Measurements from ENCODE around the gene THG1L. TPM values are rescaled to one million over a fixed set of nuclear protein-coding genes. Genes with fewer than 3 reads are reported as not detected.
"Not testable (repeated sequence)": the region's sequence is repeated elsewhere in the genome, so short reads cannot be mapped to it uniquely, and the experiment has no call there.

The THG1L gene
- total and polyA plus RNA-seq, 5 donors: 5.4 to 11.6 (median 7.0) TPM

GRCh38 chr5:157726607-157727006, 4.6 kb upstream of the THG1L start:
- H3K9me3 ChIP-seq (ENCODE audit: control insufficient read depth, low read length); H3K4me3 ChIP-seq (ENCODE audit: low read length); H3K27me3 ChIP-seq (ENCODE audit: control insufficient read depth, insufficient read depth); DNase-seq; H3K4me1 ChIP-seq (ENCODE audit: control insufficient read depth, insufficient read depth, low read length); intact Hi-C loops (cut with DNase I); ATAC-seq; H3K27ac ChIP-seq (ENCODE audit: low read length): not testable (repeated sequence)
- WGBS: 97% methylated on average over 2 of the region's 2 CpGs

DNA sequence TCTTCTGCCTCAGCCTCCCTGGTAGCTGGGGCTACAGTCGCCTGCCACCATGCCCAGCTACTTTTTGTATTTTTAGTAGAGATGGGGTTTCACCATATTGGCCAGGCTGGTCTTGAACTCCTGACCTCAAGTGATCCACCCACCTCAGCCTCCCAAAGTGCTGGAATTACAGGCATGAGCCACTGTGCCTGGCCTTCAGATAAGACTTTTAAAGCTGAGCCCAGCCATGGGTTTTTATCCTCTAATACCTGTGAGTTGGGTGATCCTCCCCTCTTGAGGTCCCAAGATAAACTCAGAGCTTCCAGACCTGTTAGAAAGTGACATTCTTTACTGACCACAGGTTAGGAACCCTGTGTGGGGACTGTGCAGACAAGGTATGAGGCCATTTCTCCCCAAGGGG, 3.4 kb upstream of the THG1L start:
- H3K27me3 ChIP-seq (ENCODE audit: control insufficient read depth, insufficient read depth); ATAC-seq; H3K4me3 ChIP-seq (ENCODE audit: low read length); DNase-seq; intact Hi-C loops (cut with DNase I); H3K9me3 ChIP-seq (ENCODE audit: control insufficient read depth, low read length); H3K27ac ChIP-seq (ENCODE audit: low read length); H3K4me1 ChIP-seq (ENCODE audit: control insufficient read depth, insufficient read depth, low read length): not testable (repeated sequence)
- 91% methylated on average over 1 of the region's 1 CpG for WGBS

- intact Hi-C loops (cut with DNase I): no loop called here
- no peak overlapping the region for H3K27ac ChIP-seq (ENCODE audit: low read length)
- DNase-seq (no peak), ATAC-seq (no peak)
- no peaks in the 10 kb centered on the region for H3K9me3 ChIP-seq (ENCODE audit: control insufficient read depth, low read length)
- H3K27me3 ChIP-seq (ENCODE audit: control insufficient read depth, insufficient read depth): no peaks in the 10 kb centered on the region
- no peaks in the 10 kb centered on the region for H3K4me1 ChIP-seq (ENCODE audit: control insufficient read depth, insufficient read depth, low read length)
- H3K4me3 ChIP-seq (ENCODE audit: low read length): no peak overlapping the region
Measured at GRCh38 chr5:157729858-157730257, 1.4 kb upstream of the THG1L start.

DNA sequence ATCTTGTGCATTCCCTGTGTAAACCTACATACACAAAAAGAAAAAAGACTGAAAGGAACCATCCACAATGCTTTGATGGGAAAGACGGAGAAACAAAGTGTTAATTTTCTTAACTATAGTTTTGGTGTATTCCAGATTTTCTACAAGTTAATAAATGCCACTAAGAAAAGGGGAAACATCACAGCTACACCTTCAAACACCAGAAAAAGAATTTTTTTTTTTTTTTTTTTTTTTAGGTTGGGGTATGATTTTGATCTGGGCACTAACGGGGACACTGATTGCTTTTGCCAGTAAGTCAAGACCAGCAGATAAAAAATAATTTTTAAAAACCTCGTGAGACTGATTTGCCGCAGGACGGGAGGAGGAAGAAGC, 334 bp upstream of the THG1L start:
- ATAC-seq (no peak), DNase-seq (no peak)
- H3K27me3 ChIP-seq (ENCODE audit: control insufficient read depth, insufficient read depth): no peaks in the 10 kb centered on the region
- H3K4me1 ChIP-seq (ENCODE audit: control insufficient read depth, insufficient read depth, low read length): no peaks in the 10 kb centered on the region
- H3K4me3 ChIP-seq (ENCODE audit: low read length): peak overlapping the region; percentile 44
- no peak overlapping the region for H3K27ac ChIP-seq (ENCODE audit: low read length)
- 19% methylated on average over 5 of the region's 5 CpGs for WGBS
- intact Hi-C loops (cut with DNase I): no loop called here
- no peaks in the 10 kb centered on the region for H3K9me3 ChIP-seq (ENCODE audit: control insufficient read depth, low read length)

GRCh38 chr5:157732130-157732514, 902 bp downstream of the THG1L start:
- no peaks in the 10 kb centered on the region for H3K27me3 ChIP-seq (ENCODE audit: control insufficient read depth, insufficient read depth)
- WGBS: 91% methylated on average over 5 of the region's 5 CpGs
- H3K9me3 ChIP-seq (ENCODE audit: control insufficient read depth, low read length): no peaks in the 10 kb centered on the region
- intact Hi-C loops (cut with DNase I): no loop called here
- ATAC-seq (no peak), DNase-seq (no peak)
- peak overlapping the region; percentile 44 for H3K4me3 ChIP-seq (ENCODE audit: low read length)
- no peak overlapping the region for H3K27ac ChIP-seq (ENCODE audit: low read length)
- H3K4me1 ChIP-seq (ENCODE audit: control insufficient read depth, insufficient read depth, low read length): no peaks in the 10 kb centered on the region

GRCh38 chr5:157732596-157733262, 1.5 kb downstream of the THG1L start:
- Histone ChIP-seq H3K4me3 (ENCODE audit: low read length) (no peak overlapping the region), H3K4me1 (ENCODE audit: control insufficient read depth, insufficient read depth, low read length) (no peaks in the 10 kb centered on the region), H3K27ac (ENCODE audit: low read length) (no peak overlapping the region), H3K9me3 (ENCODE audit: control insufficient read depth, low read length) (no peaks in the 10 kb centered on the region), H3K27me3 (ENCODE audit: control insufficient read depth, insufficient read depth) (no peaks in the 10 kb centered on the region)
- intact Hi-C loops (cut with DNase I): no loop called here
- no peak for DNase-seq
- no peak for ATAC-seq
- WGBS: 91% methylated on average over 8 of the region's 8 CpGs

GRCh38 chr5:157734436-157734835, 3.2 kb downstream of the THG1L start:
- intact Hi-C loops (cut with DNase I): no loop called here

DNA sequence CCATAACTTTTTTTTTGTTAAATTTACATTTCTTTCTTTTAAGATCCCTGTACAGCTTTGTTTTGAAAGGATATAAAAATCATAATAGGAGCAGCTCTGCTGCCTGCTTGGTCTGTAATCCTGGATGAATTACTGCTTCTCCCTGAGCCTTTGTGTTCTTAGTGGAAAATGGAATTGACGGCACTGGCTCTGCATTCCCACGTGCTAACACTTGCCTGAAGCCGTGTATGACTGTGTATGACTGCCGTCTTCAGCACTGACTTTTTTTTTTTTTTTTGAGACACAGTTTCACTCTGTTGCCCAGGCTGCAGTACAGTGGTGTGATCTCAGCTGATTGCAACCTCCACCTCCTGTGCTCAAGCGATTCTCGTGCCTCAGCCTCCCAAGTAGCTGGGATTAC, 4.8 kb downstream of the THG1L start:
- 81% methylated on average over 6 of the region's 6 CpGs for WGBS
- H3K27ac ChIP-seq (ENCODE audit: low read length): no peak overlapping the region
- no peak for ATAC-seq
- no peaks in the 10 kb centered on the region for H3K4me1 ChIP-seq (ENCODE audit: control insufficient read depth, insufficient read depth, low read length)
- H3K27me3 ChIP-seq (ENCODE audit: control insufficient read depth, insufficient read depth): no peaks in the 10 kb centered on the region
- DNase-seq: no peak
- intact Hi-C loops (cut with DNase I): no loop called here
- no peaks in the 10 kb centered on the region for H3K9me3 ChIP-seq (ENCODE audit: control insufficient read depth, low read length)
- H3K4me3 ChIP-seq (ENCODE audit: low read length): no peak overlapping the region

More at GRCh38 chr5:157734436-157734835, 3.2 kb downstream of the THG1L start:
- ATAC-seq (no peak), DNase-seq (no peak)
- Histone ChIP-seq H3K4me3 (ENCODE audit: low read length) (no peak overlapping the region), H3K27ac (ENCODE audit: low read length) (no peak overlapping the region), H3K9me3 (ENCODE audit: control insufficient read depth, low read length) (no peaks in the 10 kb centered on the region), H3K4me1 (ENCODE audit: control insufficient read depth, insufficient read depth, low read length) (no peaks in the 10 kb centered on the region), H3K27me3 (ENCODE audit: control insufficient read depth, insufficient read depth) (no peaks in the 10 kb centered on the region)
- 87% methylated on average over 7 of the region's 7 CpGs for WGBS

- Histone ChIP-seq H3K9me3 (ENCODE audit: control insufficient read depth, low read length) (no peaks in the 10 kb centered on the region), H3K27me3 (ENCODE audit: control insufficient read depth, insufficient read depth) (no peaks in the 10 kb centered on the region), H3K27ac (ENCODE audit: low read length) (no peak overlapping the region), H3K4me1 (ENCODE audit: control insufficient read depth, insufficient read depth, low read length) (no peaks in the 10 kb centered on the region), H3K4me3 (ENCODE audit: low read length) (no peak overlapping the region)
- 83% methylated on average over 12 of the region's 12 CpGs for WGBS
- intact Hi-C loops (cut with DNase I): no loop called here
- no peak for ATAC-seq
- DNase-seq: no peak
Measured at GRCh38 chr5:157739388-157740228, 8.4 kb downstream of the THG1L start.

DNA sequence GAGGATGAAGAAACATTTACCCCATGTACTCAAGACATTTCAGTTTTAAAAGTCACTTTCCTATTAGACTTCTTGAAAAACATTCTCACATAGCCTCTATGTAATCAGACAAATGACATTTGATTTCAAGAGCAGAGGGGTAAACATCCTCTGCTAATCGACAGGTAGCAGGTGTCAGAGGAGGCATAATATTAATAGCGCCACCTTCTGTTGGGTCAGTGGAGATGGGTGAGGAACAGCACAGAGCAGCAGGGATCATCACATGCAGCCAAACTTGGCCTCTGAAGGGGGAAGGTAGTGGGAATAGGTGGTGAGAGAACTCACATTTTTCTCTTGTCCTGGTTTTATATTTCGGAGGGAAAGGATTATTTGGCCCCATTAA, 9.0 kb downstream of the THG1L start:
- H3K4me3 ChIP-seq (ENCODE audit: low read length): no peak overlapping the region
- H3K9me3 ChIP-seq (ENCODE audit: control insufficient read depth, low read length): no peaks in the 10 kb centered on the region
- H3K27ac ChIP-seq (ENCODE audit: low read length): no peak overlapping the region
- no peak for ATAC-seq
- intact Hi-C loops (cut with DNase I): no loop called here
- no peaks in the 10 kb centered on the region for H3K27me3 ChIP-seq (ENCODE audit: control insufficient read depth, insufficient read depth)
- no peaks in the 10 kb centered on the region for H3K4me1 ChIP-seq (ENCODE audit: control insufficient read depth, insufficient read depth, low read length)
- 53% methylated on average over 3 of the region's 3 CpGs for whole genome bisulfite sequencing
- no peak for DNase-seq

DNA sequence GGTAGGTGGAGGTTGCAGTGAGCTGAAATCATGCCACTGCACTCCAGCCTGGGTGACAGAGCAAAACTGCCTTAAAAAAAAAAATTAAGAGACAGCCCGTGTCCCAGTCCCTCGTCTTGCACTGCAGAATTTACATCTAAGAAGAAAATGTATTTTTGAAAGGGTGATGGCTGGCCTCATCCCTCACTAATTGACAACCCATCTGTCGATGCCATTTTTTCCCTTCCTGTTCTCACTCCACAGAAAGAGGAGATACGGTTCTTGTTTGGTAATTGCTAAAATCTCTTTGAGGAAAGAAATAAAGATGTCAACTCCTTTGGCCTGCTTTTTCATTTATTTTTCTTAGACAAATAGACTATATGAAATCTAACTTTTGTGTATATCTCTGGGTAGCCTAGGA, 9.9 kb downstream of the THG1L start:
- no peak for ATAC-seq

More for the DNA sequence above, 9.9 kb downstream of the THG1L start:
- no peak for DNase-seq
- 60% methylated on average over 4 of the region's 4 CpGs for WGBS
- Histone ChIP-seq H3K27me3 (ENCODE audit: control insufficient read depth, insufficient read depth) (no peaks in the 10 kb centered on the region), H3K9me3 (ENCODE audit: control insufficient read depth, low read length) (no peaks in the 10 kb centered on the region), H3K4me1 (ENCODE audit: control insufficient read depth, insufficient read depth, low read length) (no peaks in the 10 kb centered on the region), H3K27ac (ENCODE audit: low read length) (no peak overlapping the region), H3K4me3 (ENCODE audit: low read length) (no peak overlapping the region)
- intact Hi-C loops (cut with DNase I): no loop called here
